ENCODE measurements around the gene RSBN1L. TPM values are rescaled to one million over a fixed set of nuclear protein-coding genes. Genes with fewer than 3 reads are reported as not detected.

The RSBN1L gene
- total RNA-seq, 1 experiment from 2014 or later: 15.5 TPM

- Histone ChIP-seq H3K9me3 (ENCODE audit: control insufficient read depth in 1 of 2, insufficient read depth in 1 of 2, low read depth in 1 of 2, low read length in 2 of 2) (no peaks in the 10 kb centered on the region), H3K4me2 (ENCODE audit: low read length) (no peak overlapping the region), H3K27ac (ENCODE audit: low read depth, low read length) (no peak overlapping the region), H3K36me3 (ENCODE audit: control insufficient read depth in 1 of 2, insufficient read depth in 2 of 2, low read length in 2 of 2) (peaks cover 2 to 7% of the 10 kb centered on the region in 2 experiments; a peak in 2 of 4 replicates), H2AFZ (ENCODE audit: low read depth, low read length, poor library complexity, severe bottlenecking) (no peak overlapping the region), H3K4me1 (ENCODE audit: control insufficient read depth in 1 of 2, insufficient read depth in 2 of 2, low read length in 2 of 2) (peaks cover 11 to 16% of the 10 kb centered on the region in 2 experiments; a peak in 3 of 4 replicates), H3K9me2 (ENCODE audit: insufficient read depth) (no peaks in the 10 kb centered on the region), H3K79me2 (ENCODE audit: insufficient read depth, low read length) (peaks cover 19% of the 10 kb centered on the region), H3K27me3 (ENCODE audit: insufficient read depth, low read length) (no peaks in the 10 kb centered on the region), H3K4me3 (replicated peaks in 1 of 2; ENCODE audit: low read depth in 1 of 2, low read length in 2 of 2) (no peak overlapping the region), H3K9ac (ENCODE audit: low read length) (no peak overlapping the region), H4K20me1 (ENCODE audit: insufficient read depth) (no peaks in the 10 kb centered on the region)
- POLR2A ChIA-PET: no interaction called here
- intact Hi-C loops (cut with micrococcal nuclease): no loop called here
- no TSS peak for BruUV-seq (replicated peaks)
- ATAC-seq: no peak
- RAD21 ChIA-PET (ENCODE audit: low non-redundant PET in 1 of 2, low total read pairs in 2 of 2, uncharacterized antibody in 2 of 2, unreplicated experiment in 2 of 2): no interaction called here
- CTCF ChIA-PET: no interaction called here
- no peak for TF ChIP-seq POLR2AphosphoS5 (IDR thresholded peaks at IDR 0.05; ENCODE audit: low read depth, low read length)
- no peak for TF ChIP-seq SIN3A (IDR thresholded peaks at IDR 0.05; ENCODE audit: low read depth)
- TF ChIP-seq ZNF274 (IDR thresholded peaks at IDR 0.05; ENCODE audit: low read depth, low read length): no peak
- no peak for TF ChIP-seq ZFX (IDR thresholded peaks at IDR 0.05)
- no peak for TF ChIP-seq TCF7L2 (IDR thresholded peaks at IDR 0.05; ENCODE audit: borderline replicate concordance, extremely low read depth, insufficient read depth, insufficient read length)
- TF ChIP-seq, protein P1, sequence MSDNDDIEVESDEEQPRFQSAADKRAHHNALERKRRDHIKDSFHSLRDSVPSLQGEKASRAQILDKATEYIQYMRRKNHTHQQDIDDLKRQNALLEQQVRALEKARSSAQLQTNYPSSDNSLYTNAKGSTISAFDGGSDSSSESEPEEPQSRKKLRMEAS (IDR thresholded peaks at IDR 0.05): no peak
- TF ChIP-seq, protein P2, sequence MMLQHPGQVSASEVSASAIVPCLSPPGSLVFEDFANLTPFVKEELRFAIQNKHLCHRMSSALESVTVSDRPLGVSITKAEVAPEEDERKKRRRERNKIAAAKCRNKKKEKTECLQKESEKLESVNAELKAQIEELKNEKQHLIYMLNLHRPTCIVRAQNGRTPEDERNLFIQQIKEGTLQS (IDR thresholded peaks at IDR 0.05): no peak
- TF ChIP-seq, protein P3, sequence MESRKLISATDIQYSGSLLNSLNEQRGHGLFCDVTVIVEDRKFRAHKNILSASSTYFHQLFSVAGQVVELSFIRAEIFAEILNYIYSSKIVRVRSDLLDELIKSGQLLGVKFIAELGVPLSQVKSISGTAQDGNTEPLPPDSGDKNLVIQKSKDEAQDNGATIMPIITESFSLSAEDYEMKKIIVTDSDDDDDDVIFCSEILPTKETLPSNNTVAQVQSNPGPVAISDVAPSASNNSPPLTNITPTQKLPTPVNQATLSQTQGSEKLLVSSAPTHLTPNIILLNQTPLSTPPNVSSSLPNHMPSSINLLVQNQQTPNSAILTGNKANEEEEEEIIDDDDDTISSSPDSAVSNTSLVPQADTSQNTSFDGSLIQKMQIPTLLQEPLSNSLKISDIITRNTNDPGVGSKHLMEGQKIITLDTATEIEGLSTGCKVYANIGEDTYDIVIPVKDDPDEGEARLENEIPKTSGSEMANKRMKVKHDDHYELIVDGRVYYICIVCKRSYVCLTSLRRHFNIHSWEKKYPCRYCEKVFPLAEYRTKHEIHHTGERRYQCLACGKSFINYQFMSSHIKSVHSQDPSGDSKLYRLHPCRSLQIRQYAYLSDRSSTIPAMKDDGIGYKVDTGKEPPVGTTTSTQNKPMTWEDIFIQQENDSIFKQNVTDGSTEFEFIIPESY (IDR thresholded peaks at IDR 0.05; ENCODE audit: extremely low read depth, insufficient replicate concordance, low read length): no peak
- no peak for TF ChIP-seq POLR2A (IDR thresholded peaks at IDR 0.05; ENCODE audit: borderline replicate concordance, extremely low read depth, insufficient read depth, insufficient read length)
- DNase-seq (ENCODE audit: low read depth, low spot score): no peak
These were observed 12.2 kb upstream of the RSBN1L start for GRCh38 chr7:77684030-77684429.

All from HCT116 (cell line).